IPS-NIHi7 (cell line): ENCODE results near the gene KRT6A.

Experiments used
- DNase-seq: peaks from one replicate; pipeline ENCODE4 v3.0.0; 2012; ENCODE audit warnings: mixed read lengths; ENCODE audit errors: extremely low spot score

KRT6A gene

DNA sequence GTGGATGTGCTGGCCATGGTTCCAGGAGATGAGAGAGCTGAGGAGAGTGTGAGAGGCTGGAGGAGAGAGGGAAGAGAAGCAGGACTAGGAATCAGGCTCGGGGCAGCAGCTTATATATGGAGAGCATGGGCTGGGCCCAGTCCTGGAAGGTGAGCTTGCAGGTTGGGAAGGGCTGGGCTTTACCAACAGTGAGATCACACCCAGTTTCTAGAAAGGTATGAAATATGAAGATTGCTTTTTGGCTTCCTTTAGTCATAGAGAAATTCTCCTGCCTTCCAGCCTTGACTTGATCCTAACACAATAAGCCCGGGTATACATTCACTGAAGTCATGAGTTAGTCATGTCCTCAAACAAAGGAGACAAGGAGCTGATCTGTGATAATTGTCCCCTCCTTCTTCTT is at the start of gene KRT6A:
KRT6A (minus strand) TSS at position 86 of the 400 bp plus-strand sequence; CDS start at position 17, 69 bp downstream.
- DNase-seq: no peak

- no peak for DNase-seq
Measured at GRCh38 chr12:52542157-52542556, 49.1 kb upstream of the KRT6A start.

DNA sequence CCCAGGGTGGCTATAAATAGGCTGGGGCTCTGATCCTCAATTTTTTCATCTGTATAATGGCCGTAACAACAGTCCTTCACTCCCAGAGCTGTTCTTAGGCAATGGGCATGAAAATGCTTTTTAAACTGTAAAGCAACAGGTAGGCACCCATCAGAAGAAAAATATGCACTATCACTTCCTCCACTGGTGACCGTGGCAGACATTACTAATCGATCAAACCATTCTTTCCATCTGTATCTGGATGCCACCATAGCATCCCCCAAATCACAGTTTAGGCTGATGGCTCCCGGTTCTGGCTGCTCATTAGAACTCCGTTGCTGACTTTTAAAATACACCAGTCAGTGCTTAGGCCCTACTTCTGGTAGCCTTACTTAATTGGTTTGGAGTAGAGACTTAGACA is 48.7 kb upstream of the KRT6A start:
- no peak for DNase-seq

GRCh38 chr12:52540531-52540930 is 47.5 kb upstream of the KRT6A start:
- DNase-seq: no peak

- DNase-seq: no peak
Measured at GRCh38 chr12:52539821-52540173, 46.7 kb upstream of the KRT6A start.

DNA sequence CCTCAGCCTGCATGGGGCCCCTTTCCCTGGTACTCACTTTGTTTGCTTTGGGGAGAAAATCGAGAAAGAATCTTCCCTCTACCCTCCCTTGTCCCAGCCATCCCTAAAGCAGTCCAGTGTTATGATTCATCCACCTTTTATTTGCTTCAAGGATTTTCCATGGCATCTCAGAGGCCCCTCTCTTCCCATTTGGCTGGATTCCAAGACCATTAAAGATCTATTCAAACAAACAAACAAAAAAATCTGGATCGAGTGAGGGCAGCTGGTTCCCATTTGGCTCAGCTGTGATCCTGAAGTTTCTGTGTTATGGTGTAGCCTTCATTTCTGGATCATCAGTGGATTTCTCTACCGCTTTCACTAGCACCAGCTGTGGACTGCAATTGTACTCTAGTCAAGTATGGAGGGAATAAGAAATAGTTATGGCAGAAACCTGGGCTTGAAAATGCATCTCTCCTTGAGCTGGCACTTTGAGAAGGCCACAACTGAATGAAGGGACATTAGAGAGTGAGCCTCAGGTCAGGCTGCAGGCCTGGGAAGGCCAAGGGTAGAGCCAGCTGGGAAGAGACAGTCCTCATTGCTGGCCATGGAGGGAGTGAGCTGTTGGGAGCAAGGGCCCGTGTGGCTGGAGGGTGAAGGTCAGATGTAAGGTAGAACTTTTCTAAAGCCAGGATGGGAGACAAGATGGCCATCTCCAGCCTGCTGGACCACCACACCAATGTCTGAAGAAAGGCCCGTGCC is 46.2 kb upstream of the KRT6A start:
- no peak for DNase-seq

- no peak for DNase-seq
Measured at GRCh38 chr12:52537101-52537500, 44.0 kb upstream of the KRT6A start.

DNA sequence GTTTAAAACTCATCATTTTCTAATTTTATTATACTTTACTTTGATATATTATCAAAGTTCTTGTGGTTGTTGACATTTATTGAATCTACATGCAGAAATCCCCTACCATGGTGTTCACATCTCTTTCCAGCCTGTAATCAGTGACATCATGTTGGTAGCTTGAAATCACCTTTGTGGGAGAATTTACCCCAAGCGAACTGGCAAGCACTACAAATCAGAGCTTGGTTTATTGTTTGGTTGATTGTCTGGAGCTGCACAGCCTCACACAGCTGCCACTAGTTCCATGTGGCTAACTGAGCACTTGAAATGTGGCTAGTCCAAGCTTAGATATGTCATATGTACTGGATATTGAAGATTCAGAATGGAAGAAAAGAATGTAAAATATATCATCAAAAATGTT is 42.5 kb upstream of the KRT6A start:
- no peak for DNase-seq

DNA sequence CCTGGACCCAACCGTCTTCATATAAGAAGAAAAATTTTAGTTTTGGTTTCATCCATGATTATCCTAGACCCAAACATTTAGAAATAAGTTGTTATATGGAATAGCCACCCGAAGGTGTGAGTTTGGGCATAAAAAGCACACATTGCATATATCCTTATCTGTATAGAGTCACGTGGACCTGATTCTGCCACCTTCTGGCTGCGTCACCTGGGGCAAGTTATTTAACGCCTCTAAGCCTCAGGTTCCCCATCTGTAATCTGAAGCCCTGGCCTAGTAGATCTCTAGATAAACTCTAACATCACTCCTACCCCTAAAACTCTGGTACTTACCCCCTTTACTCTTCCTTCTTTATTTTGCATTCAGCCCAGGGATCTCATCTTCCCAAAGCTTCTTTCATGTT is 41.4 kb upstream of the KRT6A start:
- DNase-seq: no peak

DNA sequence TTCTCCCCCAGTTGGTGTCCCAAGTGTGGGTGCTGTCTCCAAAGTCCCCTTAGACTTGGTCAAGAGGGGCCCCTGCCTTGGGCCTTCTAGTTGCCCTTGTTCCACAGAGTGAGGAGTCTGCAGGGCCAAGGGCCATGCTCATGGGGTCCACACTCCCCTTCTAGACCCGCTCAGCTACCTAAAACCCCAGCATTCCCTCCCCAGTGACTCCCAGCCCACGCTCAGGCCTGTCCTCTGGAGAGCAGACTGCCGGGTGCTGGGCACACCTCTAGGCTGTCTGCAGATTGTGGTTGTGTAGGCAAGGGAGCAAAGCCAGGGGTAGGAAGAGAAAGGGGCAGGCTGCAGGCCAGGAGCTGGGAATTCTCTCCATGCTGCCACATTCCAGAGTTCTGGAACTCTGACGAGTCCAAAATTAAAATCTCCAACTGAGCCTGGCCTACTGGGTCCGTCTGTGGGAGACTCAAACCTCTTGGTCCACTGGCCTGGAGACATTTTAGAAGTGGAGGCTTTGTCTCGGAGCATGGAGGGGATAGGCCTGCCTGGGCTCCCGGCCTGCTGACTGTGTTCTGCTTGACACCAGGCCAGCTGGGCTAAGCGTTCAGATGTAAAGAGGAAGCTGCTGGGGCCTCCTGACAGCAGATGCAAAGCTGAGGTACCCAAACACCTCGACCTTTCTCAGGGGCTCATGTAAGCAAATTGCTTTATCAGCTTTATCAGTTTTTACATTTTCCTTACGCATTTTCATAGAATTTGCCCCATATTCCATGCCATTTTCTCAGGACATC is 40.8 kb upstream of the KRT6A start:
- no peak for DNase-seq

DNA sequence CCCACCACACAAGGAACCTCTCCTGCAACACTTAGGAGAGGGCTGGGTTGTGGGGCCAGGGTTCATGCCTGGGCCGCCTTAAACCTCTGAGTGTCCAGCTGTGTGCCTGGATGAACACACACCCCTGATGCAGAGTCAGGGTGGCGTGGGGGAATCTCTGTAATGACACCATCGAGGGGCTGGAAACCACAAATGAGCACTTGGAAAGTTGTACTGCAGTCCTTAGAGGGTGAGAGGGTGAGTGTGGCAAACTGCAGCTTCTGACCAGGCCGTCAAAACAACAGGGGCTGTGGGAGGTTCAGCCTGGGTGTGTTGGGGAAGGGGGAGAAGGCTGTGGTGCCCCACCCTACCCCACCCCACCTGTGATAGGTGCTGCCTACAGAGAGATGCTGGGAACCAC is 39.6 kb upstream of the KRT6A start:
- no peak for DNase-seq

DNA sequence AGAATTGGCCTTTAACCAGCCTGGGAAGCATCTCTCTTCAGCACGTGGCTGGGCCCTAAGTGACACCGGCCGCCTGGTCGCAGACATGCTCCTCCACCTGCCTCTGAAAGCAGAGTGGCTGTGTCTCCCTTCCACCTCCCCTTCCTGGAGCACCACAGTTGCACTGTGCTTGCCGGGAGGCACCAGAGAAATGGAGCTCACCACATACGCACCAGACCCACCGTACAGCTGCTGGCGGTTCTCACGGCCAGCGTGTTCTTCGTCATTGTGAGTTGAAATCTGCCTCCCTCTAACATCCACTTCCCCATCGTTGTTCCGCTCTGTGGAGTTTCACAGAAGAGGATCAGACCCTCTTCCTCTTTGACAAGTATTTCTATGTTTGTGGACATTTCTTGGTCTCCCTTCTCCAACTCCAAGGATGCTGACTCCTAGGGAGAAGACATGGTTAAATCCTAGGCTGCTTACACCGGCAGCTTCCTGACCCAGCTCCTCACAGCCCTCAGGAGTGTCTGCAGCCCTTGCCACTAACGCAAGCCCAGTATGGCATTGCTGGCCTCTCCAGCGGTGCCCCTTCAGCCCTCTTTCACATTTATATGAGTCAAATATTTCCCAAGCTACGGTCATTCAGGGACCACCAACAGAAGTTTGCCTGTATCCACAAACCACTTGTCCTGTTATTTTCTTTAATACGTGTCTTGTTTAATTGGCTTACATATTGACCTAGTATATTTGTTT is 38.7 kb upstream of the KRT6A start:
- no peak for DNase-seq

- DNase-seq: no peak
Measured at GRCh38 chr12:52530905-52531304, 37.8 kb upstream of the KRT6A start.

GRCh38 chr12:52530366-52530765 is 37.3 kb upstream of the KRT6A start:
- DNase-seq: no peak

- DNase-seq: no peak
Measured at GRCh38 chr12:52529846-52530245, 36.8 kb upstream of the KRT6A start.

DNA sequence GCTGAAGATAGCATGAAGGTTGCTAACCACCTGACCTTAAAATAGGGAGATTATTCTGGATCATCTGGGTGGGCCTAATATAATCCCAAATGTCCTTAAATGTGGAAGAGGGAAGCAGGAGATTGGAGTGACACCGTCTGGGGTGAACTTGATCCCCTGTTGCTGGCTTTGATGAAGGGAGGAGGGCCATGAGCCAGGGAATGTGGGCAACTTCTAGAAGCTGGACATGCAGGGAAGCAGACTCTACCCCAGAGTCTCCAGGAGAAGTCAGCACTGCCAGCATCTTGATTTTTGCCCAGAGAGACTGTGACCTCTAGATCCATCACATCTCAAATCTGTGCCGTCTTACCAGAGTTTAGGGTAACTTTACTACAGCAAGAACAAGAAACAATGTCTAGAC is 36.4 kb upstream of the KRT6A start:
- DNase-seq: no peak

GRCh38 chr12:52528641-52529143 is 35.6 kb upstream of the KRT6A start:
- DNase-seq: no peak

GRCh38 chr12:52527121-52527800 is 34.2 kb upstream of the KRT6A start:
- DNase-seq: no peak

- no peak for DNase-seq
Measured at GRCh38 chr12:52526511-52526951, 33.5 kb upstream of the KRT6A start.

- no peak for DNase-seq
Measured at GRCh38 chr12:52525661-52526499, 32.8 kb upstream of the KRT6A start.
